Stimulated activated CD4-positive, alpha-beta T cell treated with anti-CD3 and anti-CD28 coated beads, TNF-alpha, amount 100 ng/mL, for 4 hours (primary cell): ENCODE results near the gene LRRFIP2.
"Not testable (repeated sequence)": the region's sequence is repeated elsewhere in the genome, so short reads cannot be mapped to it uniquely, and the experiment has no call there.

Experiments used
- DNase-seq, 3 experiments: peaks; one replicate each; pipeline ENCODE4 v3.0.0-alpha.2; 2020; ENCODE audit warnings: low read depth in 3 of 3

The LRRFIP2 gene

GRCh38 chr3:37144806-37145205, 29.6 kb downstream of the LRRFIP2 start:
- no peak for DNase-seq

GRCh38 chr3:37143821-37144220, 30.6 kb downstream of the LRRFIP2 start:
- DNase-seq: no peak

- DNase-seq: no peak
These were observed 32.7 kb downstream of the LRRFIP2 start for GRCh38 chr3:37141676-37142075.

GRCh38 chr3:37140899-37141541, 33.4 kb downstream of the LRRFIP2 start:
- no peak for DNase-seq

- DNase-seq: no peak
These were observed 34.8 kb downstream of the LRRFIP2 start for GRCh38 chr3:37139567-37140052.

GRCh38 chr3:37138816-37139215, 35.6 kb downstream of the LRRFIP2 start:
- DNase-seq: no peak

- no peak for DNase-seq
These were observed 36.9 kb downstream of the LRRFIP2 start for GRCh38 chr3:37137516-37137915.

GRCh38 chr3:37136067-37136466, 38.3 kb downstream of the LRRFIP2 start:
- no peak for DNase-seq

GRCh38 chr3:37135561-37135960, 38.8 kb downstream of the LRRFIP2 start:
- DNase-seq: no peak

- no peak for DNase-seq
These were observed 42.0 kb downstream of the LRRFIP2 start for GRCh38 chr3:37132334-37132733.

- DNase-seq: no peak
These were observed 42.6 kb downstream of the LRRFIP2 start for GRCh38 chr3:37131860-37132144.

- DNase-seq: no peak
These were observed 43.2 kb downstream of the LRRFIP2 start for GRCh38 chr3:37130984-37131859.

- DNase-seq: no peak
These were observed 43.9 kb downstream of the LRRFIP2 start for GRCh38 chr3:37130448-37130847.

- no peak for DNase-seq
These were observed 44.5 kb downstream of the LRRFIP2 start for GRCh38 chr3:37129871-37130270.

GRCh38 chr3:37127340-37127739, 47.0 kb downstream of the LRRFIP2 start:
- DNase-seq: no peak

GRCh38 chr3:37126856-37127255, 47.5 kb downstream of the LRRFIP2 start:
- no peak for DNase-seq

- DNase-seq: no peak
These were observed 48.9 kb downstream of the LRRFIP2 start for GRCh38 chr3:37125195-37126073.

GRCh38 chr3:37124435-37124834, 49.9 kb downstream of the LRRFIP2 start:
- no peak for DNase-seq

GRCh38 chr3:37123292-37123691, 51.1 kb downstream of the LRRFIP2 start:
- no peak for DNase-seq

- not testable (repeated sequence) for DNase-seq
These were observed 52.3 kb downstream of the LRRFIP2 start for GRCh38 chr3:37122069-37122468.

GRCh38 chr3:37118163-37118562, 56.2 kb downstream of the LRRFIP2 start:
- DNase-seq: no peak

GRCh38 chr3:37117548-37117947, 56.8 kb downstream of the LRRFIP2 start:
- DNase-seq: no peak
